K562 (cell line): ENCODE results near the gene ZNF791. TPM values are rescaled to one million over a fixed set of nuclear protein-coding genes. Genes with fewer than 3 reads are reported as not detected.
A peak's percentile ranks its signal among the peaks of the same experiment; 100 is the strongest.

Experiments used
- AFF1 ChIP-seq, 2 experiments: fragments of 450-650 bp; IDR thresholded peaks; 2 replicates each; pipeline ENCODE4 v1.6.1; 2018; ENCODE audit warnings: mild to moderate bottlenecking in 2 of 2, low read depth in 1 of 2; ENCODE audit not compliant: partially characterized antibody in 2 of 2
- ARHGAP35 ChIP-seq: fragments of 450-650 bp; IDR thresholded peaks from 2 replicates; pipeline ENCODE4 v1.6.1; 2018; ENCODE audit not compliant: partially characterized antibody
- CREM ChIP-seq: IDR thresholded peaks from 2 replicates; pipeline ENCODE4 v1.6.1; 2014; ENCODE audit warnings: antibody characterized with exemption, low read depth
- GABPB1 ChIP-seq: sonication (generic); formaldehyde crosslinking; IDR thresholded peaks from 2 replicates; pipeline ENCODE4 v1.8.0; 2022; ENCODE audit warnings: mild to moderate bottlenecking, missing genetic modification reagents
- KLF16 ChIP-seq: IDR thresholded peaks from 2 replicates; pipeline ENCODE4 v1.6.1; 2016; ENCODE audit warnings: antibody characterized with exemption
- POLR2AphosphoS5 ChIP-seq: IDR thresholded peaks from 2 replicates; pipeline ENCODE4 v1.6.1; 2011; ENCODE audit warnings: mild to moderate bottlenecking, low read depth, low read length, moderate library complexity; ENCODE audit not compliant: control insufficient read depth, insufficient read depth
- POLR2G ChIP-seq: fragments of 200-400 bp; formaldehyde crosslinking; IDR thresholded peaks from 2 replicates; pipeline ENCODE4 v1.6.1; 2017; ENCODE audit warnings: low read depth, mild to moderate bottlenecking, antibody characterized with exemption, low read length, moderate library complexity
- RAD21 ChIP-seq, 2 experiments: fragments of 250-450 bp in 1 of 2; fragments of 450-650 bp in 1 of 2; sonication (Bioruptor Pico) in 1 of 2; formaldehyde crosslinking in 1 of 2; IDR thresholded peaks in 1 of 2; conservative IDR thresholded peaks in 1 of 2; 2 replicates each; pipeline versions ENCODE4 v1.4.0 to v1.8.0; 2020 to 2022; ENCODE audit warnings: mild to moderate bottlenecking in 2 of 2, moderate library complexity in 1 of 2
- SMC3 ChIP-seq: conservative IDR thresholded peaks from 2 replicates; pipeline ENCODE4 v1.6.1; 2011; ENCODE audit warnings: low read depth, low read length, improper control_type of control experiment; ENCODE audit not compliant: insufficient read depth
- STAG1 ChIP-seq: sonication (generic); formaldehyde crosslinking; IDR thresholded peaks from 2 replicates; pipeline ENCODE4 v1.5.0; 2020; ENCODE audit warnings: missing genetic modification reagents, borderline replicate concordance
- SUPT5H ChIP-seq: fragments of 450-650 bp; IDR thresholded peaks from 2 replicates; pipeline ENCODE4 v1.6.1; 2016
- TEAD1 ChIP-seq, 2 experiments: fragments of 450-650 bp in 1 of 2; sonication (generic) in 1 of 2; formaldehyde crosslinking; IDR thresholded peaks; 2 replicates each; pipeline versions ENCODE4 v1.4.0 to v1.8.0; 2020 to 2022; ENCODE audit warnings: mild to moderate bottlenecking in 2 of 2, missing genetic modification reagents in 1 of 2
- TFAP4 ChIP-seq: sonication (generic); formaldehyde crosslinking; IDR thresholded peaks from 2 replicates; pipeline ENCODE4 v1.8.0; 2022; ENCODE audit warnings: missing genetic modification reagents, mild to moderate bottlenecking, moderate library complexity, borderline replicate concordance
- USF1 ChIP-seq: sonication (generic); formaldehyde crosslinking; IDR thresholded peaks from 2 replicates; pipeline ENCODE4 v1.9.0; 2022; ENCODE audit warnings: mild to moderate bottlenecking, missing genetic modification reagents
- YY1 ChIP-seq, 3 experiments: IDR thresholded peaks; 2 replicates each; pipeline ENCODE4 v1.6.1; 2011; ENCODE audit warnings: low read length in 2 of 3, mild to moderate bottlenecking in 2 of 3, moderate library complexity in 2 of 3, borderline replicate concordance in 1 of 3, control low read depth in 1 of 3, low read depth in 1 of 3; ENCODE audit not compliant: insufficient read depth in 3 of 3, insufficient replicate concordance in 2 of 3, control insufficient read depth in 1 of 3, insufficient read length in 1 of 3; ENCODE audit errors: extremely low read depth in 1 of 3
- polyA plus RNA-seq, 8 experiments: library from polyadenylated mRNA; depleted of rRNA in 4 of 8; stranded (reverse) in 5 of 8; unstranded in 3 of 8; fragments of >200 nt; fragmentation: Nextera tagmentation in 2 of 8; fragmentation: Illumina TruSeq in 1 of 8; extraction: Ambion mirVana in 2 of 8; extraction: Trizol in 1 of 8; gene quantifications; 2 replicates each; pipeline versions ENCODE4 v1.2.1 to v1.2.3, GENCODE V29; 2011 to 2014; ENCODE audit warnings: inconsistent platforms in 1 of 8, missing spikeins in 1 of 8
- total RNA-seq, 7 experiments: library from RNA; depleted of rRNA in 6 of 7; stranded (reverse); fragments of >200 nt in 6 of 7; fragmentation: Illumina TruSeq in 2 of 7; extraction: Trizol in 2 of 7; gene quantifications; 2 replicates each; pipeline versions ENCODE4 v1.2.1 to v1.2.3, GENCODE V29; 2011 to 2021; ENCODE audit warnings: low replicate concordance in 1 of 7
- TF ChIP-seq, protein P1 (sequence below), 3 experiments: IDR thresholded peaks in 2 of 3; conservative IDR thresholded peaks in 1 of 3; 2 replicates each; pipeline ENCODE4 v1.5.1; 2011 to 2012; ENCODE audit warnings: low read length in 3 of 3, mild to moderate bottlenecking in 3 of 3, control low read depth in 2 of 3, improper control_type of control experiment in 1 of 3, inconsistent platforms in 1 of 3, low read depth in 1 of 3, mixed read lengths in 1 of 3, moderate library complexity in 1 of 3; ENCODE audit not compliant: insufficient read depth in 2 of 3
- TF ChIP-seq, protein P2 (sequence below): fragments of 250-450 bp; sonication (Bioruptor Pico); IDR thresholded peaks from 2 replicates; pipeline ENCODE4 v1.5.0; 2021

ZNF791 gene
- total and polyA plus RNA-seq, 9 of the 15 experiments (the other 6 are each of a cell fraction or from before 2014, with no cell fraction given) = 7.8 to 22.7 (median 13.1) TPM

DNA sequence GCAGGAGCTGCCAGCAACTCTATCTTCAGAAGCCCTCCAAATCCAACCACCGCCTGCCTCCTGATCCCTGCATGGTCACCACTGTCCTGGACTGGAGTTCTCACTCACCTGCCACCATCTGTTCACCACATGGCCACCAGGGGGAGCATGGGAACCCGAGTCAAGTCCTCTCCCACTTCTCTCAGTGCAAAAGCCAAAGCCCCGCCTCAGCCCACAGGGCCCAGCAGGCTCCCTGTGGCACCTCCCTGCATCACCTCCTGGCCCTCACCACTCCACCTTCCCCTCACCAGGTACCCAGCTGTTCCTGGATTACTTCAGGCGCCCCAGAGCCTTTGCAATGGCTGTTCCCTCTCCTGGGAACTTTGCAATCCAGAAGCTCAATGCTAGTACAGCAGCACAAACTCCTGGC, 65.7 kb downstream of the ZNF791 start (continued):
- TF ChIP-seq ARHGAP35 = no peak
- TF ChIP-seq, protein P1, sequence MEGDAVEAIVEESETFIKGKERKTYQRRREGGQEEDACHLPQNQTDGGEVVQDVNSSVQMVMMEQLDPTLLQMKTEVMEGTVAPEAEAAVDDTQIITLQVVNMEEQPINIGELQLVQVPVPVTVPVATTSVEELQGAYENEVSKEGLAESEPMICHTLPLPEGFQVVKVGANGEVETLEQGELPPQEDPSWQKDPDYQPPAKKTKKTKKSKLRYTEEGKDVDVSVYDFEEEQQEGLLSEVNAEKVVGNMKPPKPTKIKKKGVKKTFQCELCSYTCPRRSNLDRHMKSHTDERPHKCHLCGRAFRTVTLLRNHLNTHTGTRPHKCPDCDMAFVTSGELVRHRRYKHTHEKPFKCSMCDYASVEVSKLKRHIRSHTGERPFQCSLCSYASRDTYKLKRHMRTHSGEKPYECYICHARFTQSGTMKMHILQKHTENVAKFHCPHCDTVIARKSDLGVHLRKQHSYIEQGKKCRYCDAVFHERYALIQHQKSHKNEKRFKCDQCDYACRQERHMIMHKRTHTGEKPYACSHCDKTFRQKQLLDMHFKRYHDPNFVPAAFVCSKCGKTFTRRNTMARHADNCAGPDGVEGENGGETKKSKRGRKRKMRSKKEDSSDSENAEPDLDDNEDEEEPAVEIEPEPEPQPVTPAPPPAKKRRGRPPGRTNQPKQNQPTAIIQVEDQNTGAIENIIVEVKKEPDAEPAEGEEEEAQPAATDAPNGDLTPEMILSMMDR (IDR thresholded peaks at IDR 0.05 in 2 of 3, conservative IDR thresholded peaks at IDR 0.05 in 1 of 3; ENCODE audit: insufficient read depth in 2 of 3, low read depth in 1 of 3, low read length in 3 of 3) = peak; percentile 86 to 96 (median 90)
- peak; percentile 84 for TF ChIP-seq SMC3
- TF ChIP-seq GABPB1 (CRISPR knock-in tag) = peak; percentile 17; the same call in 1 of the 2 replicates
- TF ChIP-seq TEAD1 (CRISPR knock-in tag; IDR thresholded peaks at IDR 0.05) = 0 out of 4 replicates have a peak, but pooled peaks of 1 of the 2 experiments have one; percentile 24
- peak in 1 of 3 experiments; percentile 29 for TF ChIP-seq YY1 (IDR thresholded peaks at IDR 0.05; ENCODE audit: borderline replicate concordance in 1 of 3, control insufficient read depth in 1 of 3, extremely low read depth in 1 of 3, insufficient read depth in 3 of 3, insufficient read length in 1 of 3, insufficient replicate concordance in 2 of 3, low read depth in 1 of 3, low read length in 2 of 3)
- peak; percentile 13 to 68; a peak in 2 of 4 replicates for TF ChIP-seq RAD21 (CRISPR knock-in tag; conservative IDR thresholded peaks at IDR 0.05 in 1 of 2, IDR thresholded peaks at IDR 0.05 in 1 of 2)
- TF ChIP-seq POLR2G = peak; percentile 13; the same call in 1 of the 2 replicates
- 0 out of 2 replicates have a peak, but pooled peaks have one; percentile 28 for TF ChIP-seq KLF16
- peak; percentile 40; the same call in 1 of the 2 replicates for TF ChIP-seq SUPT5H
- TF ChIP-seq USF1 = peak; percentile 52
- TF ChIP-seq CREM = no peak
- TF ChIP-seq, protein P2, sequence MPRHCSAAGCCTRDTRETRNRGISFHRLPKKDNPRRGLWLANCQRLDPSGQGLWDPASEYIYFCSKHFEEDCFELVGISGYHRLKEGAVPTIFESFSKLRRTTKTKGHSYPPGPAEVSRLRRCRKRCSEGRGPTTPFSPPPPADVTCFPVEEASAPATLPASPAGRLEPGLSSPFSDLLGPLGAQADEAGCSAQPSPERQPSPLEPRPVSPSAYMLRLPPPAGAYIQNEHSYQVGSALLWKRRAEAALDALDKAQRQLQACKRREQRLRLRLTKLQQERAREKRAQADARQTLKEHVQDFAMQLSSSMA = no peak
- TF ChIP-seq POLR2AphosphoS5 = peak; percentile 10; the same call in 1 of the 2 replicates
- TF ChIP-seq STAG1 (CRISPR knock-in tag) = peak; percentile 17; the same call in 1 of the 2 replicates
- peak; percentile 76; the same call in 1 of the 2 replicates for TF ChIP-seq TFAP4
- TF ChIP-seq AFF1 (IDR thresholded peaks at IDR 0.05; ENCODE audit: low read depth in 1 of 2, partially characterized antibody in 2 of 2) = no peak
